Ovary (tissue), 3 donors: ENCODE results near the gene SUPT6H.

Source experiments
- EP300 ChIP-seq: sonication (generic); formaldehyde crosslinking; IDR thresholded peaks from one replicate; pipeline ENCODE4 v1.6.1; 2017; ENCODE audit warnings: antibody characterized with exemption
- POLR2A ChIP-seq: fragments of 450-650 bp; IDR thresholded peaks from one replicate; pipeline ENCODE4 v1.6.1; 2017; ENCODE audit warnings: antibody characterized with exemption, mild to moderate bottlenecking, moderate library complexity
- TF ChIP-seq, protein P1 (sequence below), 3 donors: fragments of 450-650 bp in 2 of 3; fragments of 200-600 bp in 1 of 3; IDR thresholded peaks; one replicate each; pipeline versions ENCODE4 v1.5.1 to v1.8.0; 2016 to 2022; ENCODE audit warnings: antibody characterized with exemption in 3 of 3, mild to moderate bottlenecking in 1 of 3
- donor health status: DM: no; HTN: no; CAD: no.

DNA sequence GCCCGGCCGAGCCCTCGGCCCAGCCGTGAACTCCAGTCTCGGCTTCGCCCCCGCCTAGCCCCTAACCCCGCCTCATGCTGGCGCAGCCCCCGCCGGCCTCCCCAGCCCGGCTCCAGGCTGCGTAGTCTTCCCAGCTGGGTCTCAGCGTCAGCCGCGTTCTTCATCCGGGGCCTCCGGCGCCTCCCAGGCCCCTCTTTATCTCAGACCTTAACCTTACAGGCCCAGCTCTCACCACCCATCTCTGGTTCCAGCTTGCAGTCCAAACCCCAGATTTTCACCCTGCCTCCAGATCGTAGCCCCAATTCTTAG lies 49.7 kb downstream of the SUPT6H start, which contains the start of gene PROCA1:
- TF ChIP-seq POLR2A (no peak), EP300 (no peak)
- TF ChIP-seq, protein P1, sequence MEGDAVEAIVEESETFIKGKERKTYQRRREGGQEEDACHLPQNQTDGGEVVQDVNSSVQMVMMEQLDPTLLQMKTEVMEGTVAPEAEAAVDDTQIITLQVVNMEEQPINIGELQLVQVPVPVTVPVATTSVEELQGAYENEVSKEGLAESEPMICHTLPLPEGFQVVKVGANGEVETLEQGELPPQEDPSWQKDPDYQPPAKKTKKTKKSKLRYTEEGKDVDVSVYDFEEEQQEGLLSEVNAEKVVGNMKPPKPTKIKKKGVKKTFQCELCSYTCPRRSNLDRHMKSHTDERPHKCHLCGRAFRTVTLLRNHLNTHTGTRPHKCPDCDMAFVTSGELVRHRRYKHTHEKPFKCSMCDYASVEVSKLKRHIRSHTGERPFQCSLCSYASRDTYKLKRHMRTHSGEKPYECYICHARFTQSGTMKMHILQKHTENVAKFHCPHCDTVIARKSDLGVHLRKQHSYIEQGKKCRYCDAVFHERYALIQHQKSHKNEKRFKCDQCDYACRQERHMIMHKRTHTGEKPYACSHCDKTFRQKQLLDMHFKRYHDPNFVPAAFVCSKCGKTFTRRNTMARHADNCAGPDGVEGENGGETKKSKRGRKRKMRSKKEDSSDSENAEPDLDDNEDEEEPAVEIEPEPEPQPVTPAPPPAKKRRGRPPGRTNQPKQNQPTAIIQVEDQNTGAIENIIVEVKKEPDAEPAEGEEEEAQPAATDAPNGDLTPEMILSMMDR (IDR thresholded peaks at IDR 0.05): no peak
